ENCODE results near the gene ZBED5. TPM values are rescaled to one million over a fixed set of nuclear protein-coding genes. Genes with fewer than 3 reads are reported as not detected.

The ZBED5 gene
- total and polyA plus RNA-seq, 2 of the 4 experiments (the other 2 are of a cell fraction): 28.2 to 30.8 TPM

- TF ChIP-seq MAZ (IDR thresholded peaks at IDR 0.05; ENCODE audit: borderline replicate concordance, low read depth, low read length): no peak
- TF ChIP-seq FOS (IDR thresholded peaks at IDR 0.05; ENCODE audit: low read depth, low read length): no peak
- ATAC-seq (ENCODE audit: low read depth) (no peak), DNase-seq (no peak)
- Histone ChIP-seq H3K9me3 (ENCODE audit: control insufficient read depth, insufficient read depth, low read length) (no peaks in the 10 kb centered on the region), H2BK5ac (ENCODE audit: low read depth, low read length, poor library complexity, severe bottlenecking) (no peak overlapping the region), H3K9me1 (ENCODE audit: insufficient read depth, low read length) (no peaks in the 10 kb centered on the region), H3K4ac (ENCODE audit: low read depth, low read length) (peak overlapping the region; percentile 26; the same call in 1 of the 2 replicates), H4K20me1 (ENCODE audit: insufficient read depth, low read length) (no peaks in the 10 kb centered on the region), H2BK120ac (ENCODE audit: low read depth, low read length) (peak overlapping the region; percentile 65; the same call in 1 of the 2 replicates), H3K36me3 (ENCODE audit: control insufficient read depth, insufficient read depth, low read length) (no peaks in the 10 kb centered on the region), H3K18ac (ENCODE audit: low read depth, low read length) (no peak overlapping the region), H2AFZ (replicated peaks; ENCODE audit: low read length, poor library complexity) (no peak overlapping the region), H4K5ac (ENCODE audit: low read depth, low read length) (no peak overlapping the region), H2AK9ac (replicated peaks; ENCODE audit: low read depth, low read length, poor library complexity) (no peak overlapping the region), H3K9ac (ENCODE audit: low read depth, low read length) (no peak overlapping the region), H3K23ac (ENCODE audit: low read depth, low read length) (no peak overlapping the region), H2BK20ac (ENCODE audit: low read depth, low read length) (no peak overlapping the region), H3K56ac (ENCODE audit: extremely low read depth, insufficient read depth, low read length) (no peak overlapping the region), H3K4me3 (ENCODE audit: insufficient read depth, low read depth, low read length) (no peak overlapping the region), H4K91ac (ENCODE audit: insufficient read depth, low read depth, low read length) (no peak overlapping the region), H3K27ac (ENCODE audit: insufficient read depth, low read length) (no peak overlapping the region), H3K79me1 (ENCODE audit: low read depth in 1 of 2, low read length in 2 of 2) (no peaks in the 10 kb centered on the region), H3K4me2 (ENCODE audit: low read depth, low read length) (no peak overlapping the region), H3K27me3 (ENCODE audit: control insufficient read depth, insufficient read depth, low read length) (no peaks in the 10 kb centered on the region), H2AK5ac (ENCODE audit: low read depth, low read length) (no peak overlapping the region), H2BK15ac (ENCODE audit: low read depth, low read length) (peak overlapping the region; percentile 6; the same call in 1 of the 3 replicates), H3K14ac (replicated peaks; ENCODE audit: low read depth, low read length) (no peak overlapping the region), H3K4me1 (ENCODE audit: control insufficient read depth, insufficient read depth, low read length) (0 out of 2 replicates have a peak, but pooled peaks cover 1% of the 10 kb centered on the region), H4K8ac (ENCODE audit: low read depth in 2 of 2, low read length in 2 of 2) (no peak overlapping the region)
- in situ Hi-C loops (cut with MboI; ENCODE audit: low sequenced_read_pairs): no loop called here
- CTCF ChIA-PET: interaction anchor here (0.6 kb wide), 1 partner anchor 154 kb away, joined by 5 read pairs; no protein-coding TSS in a partner anchor
- intact Hi-C loops (cut with micrococcal nuclease): no loop called here
- dilution Hi-C loops (cut with HindIII; ENCODE audit: low sequenced_read_pairs, unreplicated experiment): no loop called here
- no CpG with 5 or more reads among the region's 3 CpGs for WGBS, 2 experiments (ENCODE audit: extremely low coverage in 2 of 2, insufficient read length in 1 of 2)
- no TSS peak for BruUV-seq (replicated peaks)
- POLR2A ChIA-PET (ENCODE audit: unreplicated experiment): no interaction called here
Measured at GRCh38 chr11:10886652-10887250, 28.9 kb upstream of the ZBED5 start.
